ENCODE measurements around the gene ABLIM2.
A peak's percentile ranks its signal among the peaks of the same experiment; 100 is the strongest.
"Not testable (repeated sequence)": the region's sequence is repeated elsewhere in the genome, so short reads cannot be mapped to it uniquely, and the experiment has no call there.

The ABLIM2 gene

GRCh38 chr4:8155660-8156421, 2.8 kb downstream of the ABLIM2 start:
- no peak for DNase-seq

DNA sequence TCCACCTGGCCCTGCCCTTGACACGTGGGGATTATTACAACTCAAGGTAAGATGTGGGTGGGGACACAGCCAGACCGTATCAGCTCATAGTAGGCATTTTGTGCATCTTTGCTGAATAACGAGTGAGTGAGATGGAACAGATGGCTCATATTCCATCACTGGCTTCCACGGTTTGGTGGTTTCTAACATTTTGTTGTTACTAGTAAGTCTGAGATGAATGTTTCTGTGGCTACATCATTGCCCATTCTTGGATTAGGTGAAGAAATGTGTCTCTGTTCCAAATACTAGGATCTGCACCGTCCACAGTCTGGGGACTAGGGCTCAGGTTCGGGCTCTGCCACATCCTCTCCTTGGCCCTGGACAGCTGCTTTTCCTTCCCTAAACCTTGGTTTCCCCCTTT, 3.6 kb downstream of the ABLIM2 start:
- no peak for DNase-seq

GRCh38 chr4:8153441-8153840, 5.2 kb downstream of the ABLIM2 start:
- DNase-seq = no peak

DNA sequence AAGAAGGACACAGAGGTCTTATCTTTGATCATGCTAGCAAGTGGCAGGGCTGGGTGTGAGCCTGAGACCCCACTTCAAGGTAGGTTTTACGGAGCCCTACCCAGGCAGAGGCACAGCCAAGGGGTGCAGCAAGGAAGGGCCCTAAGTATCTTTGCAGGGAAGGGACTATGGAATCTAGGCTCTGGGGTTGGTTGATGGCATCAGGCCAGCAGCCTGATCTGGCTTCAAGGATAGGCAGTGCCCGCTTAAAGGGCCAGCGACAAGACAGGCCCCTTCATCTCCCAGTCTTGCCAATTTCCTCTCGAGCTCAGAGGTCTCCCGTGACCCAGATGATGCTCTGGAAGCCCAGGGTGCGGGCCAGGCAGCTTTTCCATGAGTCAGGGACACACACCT, 5.8 kb downstream of the ABLIM2 start:
- DNase-seq = no peak

- no peak for DNase-seq
These were observed 6.3 kb downstream of the ABLIM2 start for GRCh38 chr4:8152090-8152864.

GRCh38 chr4:8151165-8151650, 7.4 kb downstream of the ABLIM2 start:
- no peak for DNase-seq

- DNase-seq = no peak
These were observed 8.2 kb downstream of the ABLIM2 start for GRCh38 chr4:8150152-8151090.

GRCh38 chr4:8149664-8150063, 8.9 kb downstream of the ABLIM2 start:
- no peak for DNase-seq

- no peak for DNase-seq
These were observed 9.7 kb downstream of the ABLIM2 start for GRCh38 chr4:8148785-8149435.

DNA sequence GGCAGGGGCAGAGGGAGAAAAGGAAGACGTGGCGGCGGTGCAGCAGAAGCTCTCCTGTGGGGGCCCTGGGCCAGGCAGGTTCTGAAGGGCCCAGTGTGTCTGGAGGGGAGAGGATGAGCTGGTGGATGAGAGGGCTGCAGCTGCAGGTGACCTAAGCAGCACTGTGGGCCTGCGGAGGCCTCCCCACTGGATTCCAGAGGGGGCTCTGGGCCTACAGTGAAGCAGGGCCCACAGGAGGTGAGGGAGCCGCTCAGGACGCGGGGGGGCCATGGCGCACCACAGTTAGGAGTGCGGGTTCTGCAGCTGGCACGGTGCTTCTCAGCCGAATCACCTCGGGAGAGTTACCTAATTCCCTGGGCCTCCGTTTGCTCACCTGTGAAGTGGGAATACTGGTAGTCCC, 10.5 kb downstream of the ABLIM2 start:
- no peak for DNase-seq

- peak; percentile 35 for DNase-seq
These were observed 11.2 kb downstream of the ABLIM2 start for GRCh38 chr4:8147231-8147970.

DNA sequence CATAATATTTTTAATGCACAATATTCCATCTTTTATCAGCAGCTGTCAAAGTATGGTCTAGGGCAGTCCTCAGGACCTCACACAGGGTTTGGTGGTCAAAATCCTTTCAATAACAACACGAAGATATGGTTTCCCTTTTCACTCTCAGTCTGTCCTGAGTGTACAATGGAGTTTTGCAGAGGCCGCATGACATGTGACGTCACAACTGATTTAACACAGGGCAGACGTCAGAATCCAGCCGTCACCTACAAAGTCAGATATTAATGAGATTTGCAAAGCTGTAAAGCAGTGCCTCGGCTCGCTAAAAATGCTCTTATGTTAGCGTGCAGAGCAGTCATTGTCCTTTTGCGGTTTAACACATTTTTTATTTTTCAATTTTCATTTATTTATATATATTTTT, 12.5 kb downstream of the ABLIM2 start:
- DNase-seq = no peak

GRCh38 chr4:8144359-8144758, 14.3 kb downstream of the ABLIM2 start:
- no peak for DNase-seq

GRCh38 chr4:8143392-8144140, 15.0 kb downstream of the ABLIM2 start:
- DNase-seq = no peak

DNA sequence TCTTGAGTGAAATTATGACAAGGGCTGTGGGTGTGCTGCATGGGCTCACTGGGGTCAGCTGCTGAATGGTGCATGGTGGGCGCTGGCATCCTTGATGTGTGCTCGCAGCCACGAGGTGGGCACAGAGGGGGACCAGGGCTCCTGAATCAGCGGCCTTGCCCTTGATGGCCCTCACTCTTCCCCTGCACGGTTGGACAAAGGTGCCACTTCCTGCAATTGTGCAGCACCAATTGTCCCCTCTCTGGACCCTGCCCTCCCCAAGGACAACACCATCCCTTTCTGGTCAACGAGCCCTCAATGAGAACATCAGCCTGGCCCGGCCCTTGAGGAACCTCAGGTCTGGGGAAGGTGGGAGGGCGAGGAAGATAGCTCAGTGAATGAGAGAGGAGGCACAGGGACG, 16.1 kb downstream of the ABLIM2 start:
- DNase-seq = no peak

GRCh38 chr4:8141935-8142334, 16.7 kb downstream of the ABLIM2 start:
- no peak for DNase-seq

DNA sequence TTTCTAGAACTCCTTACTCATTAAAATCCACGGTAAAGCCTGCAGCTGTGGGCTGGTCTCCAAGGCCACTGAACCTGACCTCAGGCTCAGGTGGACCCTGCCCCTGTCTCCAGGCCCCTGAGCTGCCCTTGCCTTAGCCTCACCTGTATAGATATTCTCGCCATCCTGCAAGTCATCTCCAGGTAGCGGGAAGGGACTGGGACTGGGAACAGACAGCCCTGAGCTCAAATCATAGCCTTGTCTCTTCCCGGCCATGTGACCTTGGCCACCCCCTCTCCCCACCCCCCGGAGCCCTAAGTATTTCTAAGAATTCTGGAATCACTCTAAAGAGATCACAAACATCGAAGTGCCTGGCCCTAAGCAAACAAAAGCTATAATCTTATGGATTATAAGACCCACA, 17.7 kb downstream of the ABLIM2 start:
- DNase-seq = peak; percentile 22

GRCh38 chr4:8139726-8140125, 18.9 kb downstream of the ABLIM2 start:
- DNase-seq = not testable (repeated sequence)

DNA sequence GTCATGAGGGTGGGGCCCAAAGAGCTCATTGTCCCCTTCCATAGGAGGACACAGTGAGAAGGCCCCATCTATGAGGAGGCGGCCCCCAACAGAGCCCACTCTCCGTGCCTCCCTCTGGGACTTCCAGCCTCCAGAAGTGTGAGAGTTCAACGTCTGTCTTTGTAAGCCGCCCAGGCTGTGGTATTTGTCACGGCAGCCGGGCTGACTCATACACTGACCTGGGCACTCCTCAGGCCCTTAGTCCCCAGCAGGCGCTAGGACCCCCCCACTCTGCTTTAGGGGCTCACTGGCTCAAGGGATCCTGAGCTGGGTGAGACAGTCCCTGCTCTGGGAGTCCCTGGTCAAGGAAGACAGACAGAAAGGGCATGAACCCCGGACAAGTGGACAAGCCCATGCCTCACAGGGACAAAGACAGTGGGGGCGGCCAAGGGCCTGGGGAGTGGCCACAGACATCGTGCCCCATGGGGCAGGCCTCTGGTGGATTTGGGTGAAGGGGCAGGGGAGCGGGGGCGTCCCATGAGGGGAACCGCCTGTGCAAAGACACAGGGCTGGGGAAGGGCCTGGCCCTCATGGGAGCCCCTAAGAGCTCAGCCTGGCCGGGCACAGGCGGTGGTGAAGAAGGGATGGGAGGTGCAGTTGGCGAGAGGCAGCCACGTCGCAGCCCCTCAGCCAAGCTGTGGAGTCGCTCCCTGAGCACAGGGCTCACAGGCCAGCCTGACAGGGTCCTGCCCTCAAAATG, 21.5 kb downstream of the ABLIM2 start:
- DNase-seq = no peak

GRCh38 chr4:8136529-8136928, 22.1 kb downstream of the ABLIM2 start:
- no peak for DNase-seq
